ENCODE measurements around the gene BAD.
"Not testable (repeated sequence)": the region's sequence is repeated elsewhere in the genome, so short reads cannot be mapped to it uniquely, and the experiment has no call there.

The BAD gene

DNA sequence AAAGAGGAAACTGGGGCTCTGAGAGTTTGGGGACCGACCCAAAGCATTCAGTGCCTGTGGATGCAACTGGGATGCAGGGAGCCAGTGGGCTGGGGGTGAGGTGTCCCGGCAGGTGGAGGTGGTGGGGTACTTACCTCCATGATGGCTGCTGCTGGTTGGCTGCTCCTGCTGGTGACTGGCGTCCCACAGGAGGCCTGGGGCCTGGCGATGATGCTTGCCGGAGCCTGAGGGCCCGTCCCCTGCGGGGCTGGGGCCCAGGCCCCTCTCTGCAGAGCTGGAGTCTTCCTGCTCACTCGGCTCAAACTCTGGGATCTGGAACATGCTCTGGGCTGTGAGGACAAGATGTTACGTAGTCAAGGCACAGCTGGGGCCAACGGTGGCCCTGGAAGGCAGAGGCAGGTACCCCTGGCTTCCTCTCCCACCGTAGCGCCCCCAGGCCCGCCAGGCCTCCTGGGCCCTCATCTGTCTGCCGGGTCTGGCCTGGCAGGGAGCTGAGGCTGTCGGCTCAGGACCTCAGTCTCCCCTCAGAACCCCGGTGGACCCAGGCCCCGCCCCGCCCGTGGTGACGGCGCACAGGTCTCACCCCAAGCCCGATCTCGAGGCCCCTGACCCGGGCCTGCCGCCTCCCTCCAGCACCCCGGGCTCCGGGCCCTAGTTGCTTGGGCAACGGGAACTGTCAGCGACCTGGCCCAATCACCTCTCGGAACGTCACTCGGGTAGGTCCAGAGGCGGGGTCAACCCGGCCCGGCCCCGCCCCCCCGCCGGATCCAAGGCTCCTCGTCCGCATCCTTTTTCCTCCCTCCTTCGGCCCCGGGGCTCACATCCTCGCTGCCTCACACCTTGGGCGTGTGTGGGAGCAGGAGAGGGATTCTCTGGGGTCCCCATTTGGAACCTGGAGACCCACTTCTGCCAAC, at the start of gene BAD:
TSS of gene BAD (minus strand) at position 618 of the 914 bp plus-strand sequence. CDS start at position 321, 297 bp downstream.
- DNase-seq: peak; percentile 93

GRCh38 chr11:64333556-64333955, 49.1 kb upstream of the BAD start:
- DNase-seq: no peak

- DNase-seq: peak; percentile 74
Measured at GRCh38 chr11:64331569-64332371, 47.3 kb upstream of the BAD start.

DNA sequence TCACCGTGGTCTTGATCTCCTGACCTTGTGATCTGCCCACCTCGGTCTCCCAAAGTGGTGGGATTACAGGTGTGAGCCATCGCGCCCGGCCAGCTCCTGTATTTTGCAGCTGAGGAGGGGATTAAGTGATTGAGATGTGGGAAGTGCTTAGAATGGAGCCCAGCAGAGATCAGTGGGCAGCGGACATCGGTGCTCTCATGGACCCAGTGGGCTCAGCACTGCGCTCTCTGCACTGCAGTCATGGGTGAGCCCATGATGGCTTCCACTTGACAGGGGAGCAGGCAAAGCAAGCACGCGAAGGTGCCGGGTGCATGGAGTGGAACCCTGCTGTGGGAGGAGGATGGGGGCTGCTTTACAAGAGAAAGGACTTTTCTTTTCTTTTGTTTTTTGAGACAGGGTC, 46.4 kb upstream of the BAD start:
- DNase-seq: no peak

- DNase-seq: no peak
Measured at GRCh38 chr11:64327993-64328392, 43.5 kb upstream of the BAD start.

- DNase-seq: no peak
Measured at GRCh38 chr11:64327375-64327774, 42.9 kb upstream of the BAD start.

DNA sequence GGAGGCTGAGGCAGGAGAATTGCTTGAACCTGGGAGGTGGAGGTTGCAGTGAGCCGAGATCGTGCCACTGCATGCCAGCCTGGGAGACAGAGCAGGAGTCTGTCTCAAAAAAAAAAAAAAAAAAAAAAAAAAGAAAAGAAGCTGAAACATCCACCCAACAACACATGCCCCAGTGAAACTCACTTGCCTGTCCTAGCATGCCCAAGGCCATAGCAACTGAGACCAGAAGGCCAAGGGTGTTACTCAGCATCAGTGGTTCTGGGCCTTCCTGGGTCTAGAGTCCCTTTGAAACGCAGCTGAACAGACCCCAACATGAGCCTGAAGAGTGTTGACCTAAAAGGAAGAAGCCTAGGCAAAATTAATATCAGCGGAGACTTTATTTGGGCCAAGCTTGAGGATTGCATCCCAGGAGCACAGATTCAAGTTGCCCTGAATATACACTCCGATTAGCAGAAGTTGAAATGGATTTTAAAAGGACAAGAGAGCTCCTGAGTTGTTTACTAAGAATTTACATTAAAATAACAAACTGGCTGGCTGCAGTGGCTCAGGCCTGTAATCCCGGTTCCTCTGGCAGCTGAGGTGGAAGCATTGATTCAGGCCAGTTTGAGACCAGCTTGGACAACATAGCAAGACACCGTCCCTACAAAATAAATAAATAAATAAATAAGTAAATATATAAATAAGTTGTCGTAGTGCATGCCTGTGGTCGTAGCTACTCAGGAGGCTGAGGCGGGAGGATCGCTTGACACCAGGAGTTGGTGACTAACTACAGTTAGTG, 40.4 kb upstream of the BAD start:
- no peak for DNase-seq

DNA sequence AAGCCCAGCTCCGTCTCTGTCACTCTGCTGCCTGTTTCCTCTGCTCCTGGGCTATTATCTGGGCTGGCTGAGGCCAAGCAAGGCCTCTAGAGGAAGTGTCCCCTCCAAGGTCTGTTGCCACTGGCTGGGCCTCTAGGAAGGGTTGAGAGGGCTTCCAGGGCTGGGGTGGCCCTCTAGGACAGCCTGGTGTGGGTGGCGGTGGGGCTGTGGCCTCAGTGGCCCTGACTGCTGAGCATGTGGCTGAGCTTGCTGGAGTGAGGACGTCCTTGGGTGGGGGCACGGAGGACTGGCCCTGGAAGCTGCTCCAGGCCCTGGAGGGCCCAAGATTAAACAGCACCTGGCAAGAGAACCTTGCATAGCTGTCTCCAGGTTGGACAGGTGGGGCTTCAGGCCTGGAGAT, 39.5 kb upstream of the BAD start:
- DNase-seq: not testable (repeated sequence)

DNA sequence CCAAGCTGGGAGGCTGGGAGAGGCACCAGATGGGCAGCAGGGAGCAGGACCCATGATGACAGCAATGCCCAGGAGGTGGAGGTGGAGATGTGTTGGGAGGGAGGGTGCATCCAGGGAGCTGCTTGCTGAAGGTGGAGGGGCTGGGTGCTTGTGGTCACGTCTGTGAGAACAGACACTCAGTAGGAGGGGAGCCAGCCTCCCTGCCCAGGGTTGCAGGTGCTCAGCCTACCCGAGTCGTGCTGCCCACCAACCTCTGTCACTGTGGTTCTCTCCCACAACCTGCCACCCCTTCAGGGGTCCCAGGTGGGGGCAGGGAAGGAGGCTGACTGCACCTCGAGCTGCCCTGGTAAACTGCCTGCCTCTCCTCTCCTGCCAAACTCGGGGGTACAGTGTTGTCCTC, 38.9 kb upstream of the BAD start:
- DNase-seq: no peak

GRCh38 chr11:64322925-64323260, 38.4 kb upstream of the BAD start:
- no peak for DNase-seq

- DNase-seq: no peak
Measured at GRCh38 chr11:64321533-64321932, 37.1 kb upstream of the BAD start.

- DNase-seq: no peak
Measured at GRCh38 chr11:64321026-64321425, 36.6 kb upstream of the BAD start.

DNA sequence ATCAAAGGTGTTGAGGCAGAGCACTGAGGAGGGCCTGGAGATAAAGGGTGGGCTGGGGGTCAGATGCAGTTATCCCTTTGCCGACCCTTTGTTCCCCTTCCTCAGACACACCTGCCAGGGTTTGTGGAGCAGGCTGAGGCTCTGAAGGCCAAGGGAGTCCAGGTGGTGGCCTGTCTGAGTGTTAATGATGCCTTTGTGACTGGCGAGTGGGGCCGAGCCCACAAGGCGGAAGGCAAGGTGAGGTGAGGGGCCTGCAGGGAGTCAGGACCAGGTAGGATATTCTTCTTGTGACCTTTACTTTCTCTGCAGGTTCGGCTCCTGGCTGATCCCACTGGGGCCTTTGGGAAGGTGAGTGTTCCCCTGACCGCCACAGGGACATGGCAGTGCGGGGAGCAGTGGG, 36.1 kb upstream of the BAD start:
- no peak for DNase-seq

DNA sequence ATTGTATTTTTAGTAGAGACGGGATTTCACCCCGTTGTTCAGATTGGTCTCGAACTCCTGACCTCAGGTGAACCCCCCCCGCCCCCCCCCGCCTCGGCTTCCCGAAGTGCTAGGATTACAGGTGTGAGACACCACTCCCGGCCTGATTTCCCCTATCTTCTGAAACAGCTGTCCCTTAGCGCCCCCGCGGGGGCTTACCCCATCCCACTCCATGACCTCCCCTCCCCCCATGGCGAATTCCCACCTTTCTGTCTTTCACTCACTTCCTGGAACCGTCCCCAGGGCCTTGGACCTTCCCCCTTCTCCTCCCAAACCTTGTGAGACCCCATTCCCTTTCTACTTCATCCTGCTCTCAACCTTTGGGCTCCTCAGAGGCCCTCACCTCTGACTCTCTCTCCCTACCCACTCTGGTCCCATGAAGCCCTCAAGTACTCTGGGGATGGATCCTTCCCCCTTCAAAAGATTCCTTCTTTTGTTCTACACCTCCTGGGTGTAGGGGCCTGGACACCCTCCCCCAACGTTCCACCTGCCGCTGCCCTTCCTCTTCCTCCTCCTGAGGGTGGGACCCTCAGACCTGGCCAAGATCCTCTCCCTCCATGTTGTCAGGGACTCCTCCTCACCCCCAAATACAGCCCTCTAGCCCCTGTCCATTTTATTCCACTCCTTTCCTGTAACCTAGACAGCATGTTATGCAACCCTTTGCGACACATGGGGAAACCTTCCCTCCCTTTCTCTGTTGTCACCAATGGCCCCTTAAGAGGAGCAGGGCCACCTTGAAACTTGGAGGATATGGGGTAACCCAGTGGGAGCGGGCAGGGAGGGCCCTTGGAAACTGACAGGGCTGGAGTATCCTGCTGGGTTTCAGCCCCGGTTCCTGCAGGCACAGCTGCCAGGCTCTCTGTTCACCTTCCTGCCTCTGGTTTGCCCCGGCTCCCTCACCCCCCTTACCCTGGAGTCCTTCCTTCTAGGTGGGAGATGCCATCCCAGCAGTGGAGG, 34.6 kb upstream of the BAD start:
- DNase-seq: no peak

DNA sequence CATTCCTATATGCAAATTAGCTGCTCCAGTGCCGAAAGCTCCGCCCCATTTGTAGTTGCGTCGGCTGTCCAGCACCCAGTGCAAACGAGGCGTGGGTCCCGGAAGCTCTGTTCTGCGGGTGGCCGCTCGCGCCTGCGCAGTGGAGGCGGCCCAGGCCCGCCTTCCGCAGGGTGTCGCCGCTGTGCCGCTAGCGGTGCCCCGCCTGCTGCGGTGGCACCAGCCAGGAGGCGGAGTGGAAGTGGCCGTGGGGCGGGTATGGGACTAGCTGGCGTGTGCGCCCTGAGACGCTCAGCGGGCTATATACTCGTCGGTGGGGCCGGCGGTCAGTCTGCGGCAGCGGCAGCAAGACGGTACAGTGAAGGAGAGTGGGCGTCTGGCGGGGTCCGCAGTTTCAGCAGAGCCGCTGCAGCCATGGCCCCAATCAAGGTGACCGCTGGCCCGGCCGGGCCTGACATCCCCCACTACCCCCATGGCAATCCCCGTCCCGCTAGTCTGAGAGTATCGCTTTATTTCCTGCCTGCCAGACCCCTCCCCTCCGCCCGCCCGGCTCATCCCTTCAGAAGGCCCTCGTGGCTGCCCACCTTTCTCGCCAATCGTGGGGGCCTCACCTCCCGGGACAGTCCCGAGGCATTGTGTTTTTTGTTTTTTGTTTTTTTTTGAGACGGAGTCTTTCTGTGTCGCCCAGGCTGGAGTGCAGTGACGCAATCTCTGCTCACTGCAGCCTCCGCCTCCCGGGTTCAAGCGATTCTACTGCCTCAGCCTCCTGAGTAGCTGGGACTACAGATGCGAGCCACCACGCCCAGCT, 33.7 kb upstream of the BAD start, which contains the start of gene PRDX5:
TSS of gene PRDX5 (plus strand) at position 161 of the 805 bp plus-strand sequence. CDS start at position 256, 95 bp downstream.
- DNase-seq: peak; percentile 95

DNA sequence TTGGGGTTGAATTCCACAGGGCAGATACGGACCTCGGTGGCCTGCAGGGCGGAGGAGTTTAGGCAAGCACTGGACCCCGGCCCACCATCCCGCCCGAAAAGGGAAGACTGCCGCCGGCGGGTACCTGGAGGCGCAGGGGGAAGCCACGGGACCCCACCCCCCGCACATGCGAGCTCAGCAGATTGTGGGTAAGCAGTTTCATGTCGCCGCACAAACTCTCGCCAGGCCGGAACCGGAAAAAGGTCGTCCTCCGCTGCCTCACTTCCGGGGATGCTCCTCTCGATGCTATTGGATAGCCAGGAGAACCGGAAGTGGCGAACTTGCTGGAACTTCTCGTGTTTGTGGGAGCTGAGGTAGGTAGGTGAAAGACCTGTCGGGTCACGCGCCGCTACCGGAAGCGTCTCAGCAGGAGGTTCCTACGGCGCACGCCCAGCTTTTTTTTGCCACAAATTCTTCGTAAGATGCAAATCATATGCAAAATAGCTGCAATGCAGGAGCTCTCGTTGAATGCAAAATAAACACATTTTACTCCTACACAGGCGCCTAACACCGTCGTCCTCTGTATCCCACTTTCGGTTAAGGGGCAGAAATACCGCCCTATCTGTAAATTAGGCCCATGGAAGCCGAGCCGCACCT, 33.0 kb upstream of the BAD start, which contains the start of gene TRMT112:
TSS of gene TRMT112 (minus strand) at position 235 of the 636 bp plus-strand sequence. CDS start at position 202, 33 bp downstream.
- DNase-seq: peak; percentile 96

GRCh38 chr11:64316672-64317324, 32.3 kb upstream of the BAD start:
- peak; percentile 42 for DNase-seq

GRCh38 chr11:64315667-64316526, 31.4 kb upstream of the BAD start:
- DNase-seq: not testable (repeated sequence)

All from activated naive CD4-positive, alpha-beta T cell treated with Interleukin-2 at 50 U/mL for 16 hours (primary cell).